ENCODE data around the gene NAGPA.
"Not testable (repeated sequence)": the region's sequence is repeated elsewhere in the genome, so short reads cannot be mapped to it uniquely, and the experiment has no call there.

The NAGPA gene

GRCh38 chr16:5045499-5046115 lies 11.9 kb upstream of the NAGPA start:
- DNase-seq = no peak
- no peak for TF ChIP-seq POLR2A (IDR thresholded peaks at IDR 0.05; ENCODE audit: low read length)
- no peak for TF ChIP-seq GATA1 (IDR thresholded peaks at IDR 0.05; ENCODE audit: low read depth, low read length)

- not testable (repeated sequence) for DNase-seq
These were observed 10.8 kb upstream of the NAGPA start for GRCh38 chr16:5044581-5044980.

GRCh38 chr16:5044011-5044540 lies 10.3 kb upstream of the NAGPA start:
- no peak for DNase-seq
- no peak for TF ChIP-seq GATA1 (IDR thresholded peaks at IDR 0.05; ENCODE audit: low read depth, low read length)
- TF ChIP-seq POLR2A (IDR thresholded peaks at IDR 0.05; ENCODE audit: low read length) = no peak

- TF ChIP-seq GATA1 (IDR thresholded peaks at IDR 0.05; ENCODE audit: low read depth, low read length) = no peak
- TF ChIP-seq POLR2A (IDR thresholded peaks at IDR 0.05; ENCODE audit: low read length) = no peak
- no peak for DNase-seq
These were observed 8.9 kb upstream of the NAGPA start for GRCh38 chr16:5042574-5043171.

- TF ChIP-seq GATA1 (IDR thresholded peaks at IDR 0.05; ENCODE audit: low read depth, low read length) = no peak
- no peak for TF ChIP-seq POLR2A (IDR thresholded peaks at IDR 0.05; ENCODE audit: low read length)
- no peak for DNase-seq
These were observed 7.9 kb upstream of the NAGPA start for GRCh38 chr16:5041600-5042133.

- no peak for DNase-seq
- TF ChIP-seq POLR2A (IDR thresholded peaks at IDR 0.05; ENCODE audit: low read length) = no peak
These were observed 6.7 kb upstream of the NAGPA start for GRCh38 chr16:5040451-5040850.

- no peak for TF ChIP-seq POLR2A (IDR thresholded peaks at IDR 0.05; ENCODE audit: low read length)
- TF ChIP-seq GATA1 (IDR thresholded peaks at IDR 0.05; ENCODE audit: low read depth, low read length) = no peak
- DNase-seq = no peak
These were observed 2.8 kb upstream of the NAGPA start for GRCh38 chr16:5036228-5037156.

GRCh38 chr16:5035909-5036227 lies 2.1 kb upstream of the NAGPA start:
- DNase-seq = no peak

GRCh38 chr16:5034167-5034523 lies 410 bp upstream of the NAGPA start:
- no peak for DNase-seq

More at GRCh38 chr16:5035909-5036227, 2.1 kb upstream of the NAGPA start:
- TF ChIP-seq POLR2A (IDR thresholded peaks at IDR 0.05; ENCODE audit: low read length) = no peak
- TF ChIP-seq GATA1 (IDR thresholded peaks at IDR 0.05; ENCODE audit: low read depth, low read length) = no peak

GRCh38 chr16:5032748-5033167 lies 977 bp downstream of the NAGPA start:
- DNase-seq = peak; percentile 56 to 69
- TF ChIP-seq GATA1 (IDR thresholded peaks at IDR 0.05; ENCODE audit: low read depth, low read length) (no peak), POLR2A (IDR thresholded peaks at IDR 0.05; ENCODE audit: low read length) (no peak)

More at GRCh38 chr16:5034167-5034523, 410 bp upstream of the NAGPA start:
- no peak for TF ChIP-seq GATA1 (IDR thresholded peaks at IDR 0.05; ENCODE audit: low read depth, low read length)
- no peak for TF ChIP-seq POLR2A (IDR thresholded peaks at IDR 0.05; ENCODE audit: low read length)

- TF ChIP-seq POLR2A (IDR thresholded peaks at IDR 0.05; ENCODE audit: low read length) (no peak), GATA1 (IDR thresholded peaks at IDR 0.05; ENCODE audit: low read depth, low read length) (no peak)
- no peak for DNase-seq
These were observed 2.1 kb downstream of the NAGPA start for GRCh38 chr16:5031601-5032000.

- TF ChIP-seq POLR2A (IDR thresholded peaks at IDR 0.05; ENCODE audit: low read length) = no peak
- TF ChIP-seq GATA1 (IDR thresholded peaks at IDR 0.05; ENCODE audit: low read depth, low read length) = no peak
- DNase-seq = no peak
These were observed 3.4 kb downstream of the NAGPA start for GRCh38 chr16:5030251-5030870.

- DNase-seq = no peak
- TF ChIP-seq POLR2A (IDR thresholded peaks at IDR 0.05; ENCODE audit: low read length) = no peak
These were observed 4.7 kb downstream of the NAGPA start for GRCh38 chr16:5028950-5029475.

Data from erythroblast (primary cell).